Activated B cell treated with CpG ODN at 0.5 μM for 24 hours (primary cell): ENCODE measurements around the gene DOCK1. TPM values are rescaled to one million over a fixed set of nuclear protein-coding genes. Genes with fewer than 3 reads are reported as not detected.
"Not testable (repeated sequence)": the region's sequence is repeated elsewhere in the genome, so short reads cannot be mapped to it uniquely, and the experiment has no call there.

Experiments
- ATAC-seq: fragments of 200-7000 bp; cut with Tn5 transposase; one replicate; pipeline ENCODE4 v1.10.0; 2021; ENCODE audit warnings: low read depth, mild to moderate bottlenecking, moderate library complexity
- CTCF ChIA-PET: fragments of 350-600 bp; sonication (Branson Sonifier 250); formaldehyde crosslinking; loops from one replicate; lab custom pipeline; 2021; ENCODE audit warnings: antibody characterized with exemption; lab: Charles Lee
- POLR2A ChIA-PET: fragments of 350-600 bp; sonication (Branson Sonifier 250); formaldehyde crosslinking; loops from one replicate; lab custom pipeline; 2021; ENCODE audit warnings: antibody characterized with exemption; lab: Charles Lee
- DNase-seq: peaks from one replicate; pipeline ENCODE4 v3.0.0; 2022
- H3K27ac Mint-ChIP-seq: one replicate; pipeline ENCODE4 v1.8.0; 2020; ENCODE audit warnings: mixed read lengths
- H3K27me3 Mint-ChIP-seq: one replicate; pipeline ENCODE4 v1.8.0; 2021; ENCODE audit warnings: mixed read lengths
- H3K36me3 Mint-ChIP-seq: one replicate; pipeline ENCODE4 v1.8.0; 2021; ENCODE audit warnings: low read depth, mixed read lengths
- H3K4me1 Mint-ChIP-seq: one replicate; pipeline ENCODE4 v1.8.0; 2021; ENCODE audit warnings: mixed read lengths
- H3K4me3 Mint-ChIP-seq: one replicate; pipeline ENCODE4 v1.8.0; 2020; ENCODE audit warnings: mild to moderate bottlenecking, mixed read lengths
- H3K9me3 Mint-ChIP-seq: one replicate; pipeline ENCODE4 v1.8.0; 2020; ENCODE audit warnings: mixed read lengths
- CTCF ChIP-seq: fragments of 200-600 bp; IDR thresholded peaks from one replicate; pipeline ENCODE4 v1.8.0; 2022; ENCODE audit warnings: antibody characterized with exemption, mild to moderate bottlenecking
- intact Hi-C: fragments of 100-400 bp; cut with micrococcal nuclease; formaldehyde crosslinking; loops from one replicate; pipeline ENCODE4 v1.15.1; 2024
- total RNA-seq: library from RNA; stranded (reverse); gene quantifications from 2 replicates; pipeline ENCODE4 v1.2.3, GENCODE V29; 2022

The DOCK1 gene
- total RNA-seq, 1 donor from 2014 or later, result not detected

GRCh38 chr10:127291329-127291728, 386.1 kb downstream of the DOCK1 start:
- Mint-ChIP-seq H3K36me3 (no peaks in the 10 kb centered on the region), H3K4me1 (no peaks in the 10 kb centered on the region), H3K27me3 (no peaks in the 10 kb centered on the region), H3K4me3 (no peak overlapping the region), H3K27ac (no peak overlapping the region), H3K9me3 (peaks cover 7% of the 10 kb centered on the region)
- no peak for TF ChIP-seq CTCF
- ChIA-PET CTCF (no interaction called here), POLR2A (no interaction called here)
- DNase-seq (no peak), ATAC-seq (no peak)
- intact Hi-C loops, result no loop called here

- POLR2A ChIA-PET, result no interaction called here
- no peaks in the 10 kb centered on the region for H3K36me3 Mint-ChIP-seq
- DNase-seq (no peak), ATAC-seq (no peak)
- intact Hi-C loops, result no loop called here
- TF ChIP-seq CTCF, result no peak
- peaks cover 7% of the 10 kb centered on the region for H3K9me3 Mint-ChIP-seq
- no peak overlapping the region for H3K4me3 Mint-ChIP-seq
- H3K27me3 Mint-ChIP-seq, result no peaks in the 10 kb centered on the region
- no peaks in the 10 kb centered on the region for H3K4me1 Mint-ChIP-seq
- no peak overlapping the region for H3K27ac Mint-ChIP-seq
- CTCF ChIA-PET, result no interaction called here
Observed at GRCh38 chr10:127292888-127293287, 387.7 kb downstream of the DOCK1 start.

- H3K27me3 Mint-ChIP-seq, result no peaks in the 10 kb centered on the region
- H3K27ac Mint-ChIP-seq, result no peak overlapping the region
- no peak for TF ChIP-seq CTCF
- H3K4me3 Mint-ChIP-seq, result no peak overlapping the region
- H3K36me3 Mint-ChIP-seq, result no peaks in the 10 kb centered on the region
- no peaks in the 10 kb centered on the region for H3K4me1 Mint-ChIP-seq
- ATAC-seq (no peak), DNase-seq (no peak)
- intact Hi-C loops, result no loop called here
- H3K9me3 Mint-ChIP-seq, result peaks cover 7% of the 10 kb centered on the region
- ChIA-PET POLR2A (no interaction called here), CTCF (no interaction called here)
Observed at GRCh38 chr10:127293640-127294039, 388.4 kb downstream of the DOCK1 start.

GRCh38 chr10:127296696-127297095, 391.5 kb downstream of the DOCK1 start:
- ATAC-seq (no peak), DNase-seq (no peak)
- ChIA-PET POLR2A (no interaction called here), CTCF (no interaction called here)
- TF ChIP-seq CTCF, result no peak
- Mint-ChIP-seq H3K27ac (no peak overlapping the region), H3K4me1 (no peaks in the 10 kb centered on the region), H3K4me3 (no peak overlapping the region), H3K27me3 (no peaks in the 10 kb centered on the region), H3K36me3 (no peaks in the 10 kb centered on the region), H3K9me3 (no peaks in the 10 kb centered on the region)
- intact Hi-C loops, result no loop called here

GRCh38 chr10:127298381-127298780, 393.2 kb downstream of the DOCK1 start:
- no peak for TF ChIP-seq CTCF
- ChIA-PET POLR2A (no interaction called here), CTCF (no interaction called here)
- Mint-ChIP-seq H3K36me3 (no peaks in the 10 kb centered on the region), H3K4me3 (no peak overlapping the region), H3K4me1 (no peaks in the 10 kb centered on the region), H3K27ac (no peak overlapping the region), H3K27me3 (no peaks in the 10 kb centered on the region), H3K9me3 (no peaks in the 10 kb centered on the region)
- no peak for DNase-seq
- ATAC-seq, result no peak
- intact Hi-C loops, result no loop called here

- H3K4me3 Mint-ChIP-seq, POLR2A ChIA-PET, DNase-seq, intact Hi-C loops, H3K9me3 Mint-ChIP-seq, H3K36me3 Mint-ChIP-seq, CTCF ChIA-PET, H3K27me3 Mint-ChIP-seq, H3K27ac Mint-ChIP-seq, ATAC-seq, H3K4me1 Mint-ChIP-seq: not testable (repeated sequence)
Observed at GRCh38 chr10:127299192-127299591, 394.0 kb downstream of the DOCK1 start.
